Right ventricle myocardium inferior (tissue), 1 donor: ENCODE measurements around the gene GPR146. TPM values are rescaled to one million over a fixed set of nuclear protein-coding genes. Genes with fewer than 3 reads are reported as not detected.

ENCODE experiments used
- ATAC-seq: fragments of 200-7000 bp; cut with Tn5 transposase; one replicate; pipeline ENCODE4 v1.9.1; 2020; ENCODE audit warnings: mild to moderate bottlenecking, moderate library complexity
- DNase-seq: peaks from one replicate; pipeline ENCODE4 v3.0.0; 2021; ENCODE audit errors: missing footprints
- intact Hi-C: fragments of 100-400 bp; cut with DNase I; formaldehyde crosslinking; loops from one replicate; pipeline ENCODE4 v1.11.0; 2022
- total RNA-seq: library from RNA; stranded (reverse); fragmentation: NEBNext Ultra II Directional; extraction: Animal tissue kit (Norgen Biotek cat#: 25700); gene quantifications from one replicate; pipeline ENCODE4 v1.2.1, GENCODE V29; 2021
- donor health status: DM: no; HTN: yes; CAD: no; lungs with severe emphysema.

Gene GPR146
- total RNA-seq, 1 donor from 2014 or later: 30.6 TPM

GRCh38 chr7:1009747-1010146, 34.6 kb upstream of the GPR146 start:
- ATAC-seq (no peak), DNase-seq (no peak)
- intact Hi-C loops: no loop called here

DNA sequence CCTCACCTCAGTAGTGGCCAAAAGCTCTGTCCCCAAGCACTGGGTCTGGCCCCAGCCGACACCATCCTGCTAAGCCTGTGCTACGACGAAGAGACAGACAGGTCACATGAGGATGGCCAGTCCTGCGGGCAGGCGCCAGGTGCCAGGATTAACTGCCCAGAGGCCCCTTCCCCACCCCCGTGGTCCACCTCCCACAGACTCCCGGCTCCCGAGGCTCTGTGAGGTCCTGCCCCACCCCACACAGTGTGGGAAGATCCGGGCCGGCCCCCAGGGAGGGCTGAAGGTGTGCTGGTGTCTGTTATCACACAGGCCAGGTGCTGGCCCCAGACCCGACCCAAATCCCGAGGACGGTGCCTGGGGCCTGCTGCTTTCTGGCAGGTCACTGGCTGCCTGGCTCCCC, 34.1 kb upstream of the GPR146 start:
- no peak for ATAC-seq
- DNase-seq: no peak
- intact Hi-C loops: no loop called here

DNA sequence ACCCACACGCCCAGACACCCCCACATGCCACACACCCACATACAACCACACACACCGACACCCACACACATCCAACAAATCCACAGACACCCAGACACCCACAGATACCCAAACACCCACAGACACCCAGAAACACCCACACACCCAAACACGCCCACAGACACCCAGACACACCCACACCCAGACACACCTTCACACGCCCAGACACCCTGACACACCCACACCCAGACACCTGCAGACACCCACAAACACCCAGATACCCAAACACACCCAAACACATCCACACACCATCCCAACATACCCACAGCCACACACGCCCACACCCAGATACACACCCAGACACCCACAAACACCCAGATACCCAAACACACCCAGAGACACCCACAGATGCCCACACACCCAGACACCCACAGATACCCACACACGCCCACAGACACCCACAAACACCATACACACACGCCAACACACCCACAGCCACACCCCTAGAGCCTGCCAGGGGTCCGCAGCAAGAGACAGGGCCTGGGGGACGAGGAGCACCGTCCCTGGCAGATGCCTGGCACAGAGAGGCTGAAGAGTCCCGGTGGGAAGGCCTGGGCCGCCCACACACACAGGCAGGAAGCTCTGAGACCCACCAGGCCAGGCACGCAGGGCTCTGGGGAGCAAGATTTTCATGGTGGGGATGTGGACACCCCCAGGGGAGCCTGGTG, 32.9 kb upstream of the GPR146 start:
- intact Hi-C loops: no loop called here
- ATAC-seq: no peak
- no peak for DNase-seq

GRCh38 chr7:1012004-1012715, 32.2 kb upstream of the GPR146 start:
- DNase-seq (no peak), ATAC-seq (peak; percentile 12)
- intact Hi-C loops: no loop called here

GRCh38 chr7:1012716-1013095, 31.6 kb upstream of the GPR146 start:
- ATAC-seq: no peak
- intact Hi-C loops: no loop called here

DNA sequence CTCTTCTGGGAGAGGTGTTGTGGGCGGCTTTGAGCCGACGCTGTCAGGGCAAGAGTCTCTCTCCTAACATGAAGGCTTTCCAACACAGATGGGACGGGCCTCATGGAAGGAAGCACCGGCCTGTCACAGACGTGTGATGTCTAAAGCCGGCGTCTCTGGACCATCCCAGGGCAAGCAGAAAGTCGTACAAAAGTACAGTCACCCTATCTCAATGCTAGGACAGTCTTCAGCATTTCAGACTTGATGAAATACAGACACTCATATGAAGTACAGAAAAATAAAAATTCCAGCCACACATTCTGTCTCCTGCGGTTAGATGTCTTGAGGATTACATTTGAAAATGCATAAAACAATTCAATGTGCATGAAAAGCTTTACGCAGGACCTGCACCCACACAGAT, 30.8 kb upstream of the GPR146 start:
- intact Hi-C loops: no loop called here
- DNase-seq: peak; percentile 1

More at GRCh38 chr7:1012716-1013095, 31.6 kb upstream of the GPR146 start:
- DNase-seq: no peak

GRCh38 chr7:1014681-1015080, 29.7 kb upstream of the GPR146 start:
- intact Hi-C loops: no loop called here
- ATAC-seq (no peak), DNase-seq (peak; percentile 57)

More for the DNA sequence above, 30.8 kb upstream of the GPR146 start:
- ATAC-seq: no peak

DNA sequence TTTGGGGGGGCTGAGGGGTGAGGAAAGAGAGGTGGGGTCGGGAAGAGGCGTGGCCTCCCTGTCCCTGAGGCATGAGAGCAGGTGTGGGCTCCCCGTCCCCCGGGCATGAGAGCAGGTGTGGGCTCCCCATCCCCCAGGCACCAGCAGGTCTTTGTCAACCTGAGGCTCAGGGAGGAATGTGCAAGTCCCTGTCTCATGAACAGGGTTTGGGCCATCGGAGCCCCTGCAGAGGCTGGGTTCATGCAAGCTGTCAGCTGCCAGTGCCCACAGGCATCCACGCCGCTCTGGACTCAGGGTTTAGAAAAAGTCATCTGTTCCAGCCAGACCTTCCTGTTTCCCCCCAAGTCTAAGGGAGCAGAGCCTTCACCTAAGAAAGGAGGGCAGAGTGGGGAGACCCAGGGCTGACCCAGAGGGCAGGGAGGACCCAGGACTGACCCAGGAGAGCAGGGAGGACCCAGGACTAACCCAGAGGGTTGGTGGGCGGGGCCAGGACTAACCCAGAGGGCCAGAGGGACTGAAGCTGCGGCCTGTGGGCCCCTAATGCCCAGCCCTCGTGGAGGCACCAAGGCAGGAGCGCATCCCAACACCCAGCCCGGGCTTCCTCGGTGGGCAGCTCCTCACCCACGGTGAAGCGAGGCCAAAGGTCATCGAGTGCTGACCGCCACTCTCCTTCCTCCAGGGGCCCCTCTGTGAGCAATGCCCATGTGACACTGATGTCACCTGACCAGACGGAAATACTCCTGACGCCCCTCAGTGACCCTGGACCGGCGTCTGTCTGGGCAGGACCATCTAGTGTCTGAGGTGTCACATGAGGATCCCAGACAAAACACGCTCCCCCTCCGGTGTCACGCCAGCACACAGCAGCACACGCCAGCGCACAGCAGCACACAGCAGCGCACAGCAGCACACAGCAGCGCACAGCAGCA, 28.9 kb upstream of the GPR146 start:
- intact Hi-C loops: no loop called here
- ATAC-seq: no peak
- peak; percentile 55 for DNase-seq

GRCh38 chr7:1016577-1017531, 27.5 kb upstream of the GPR146 start:
- ATAC-seq: no peak
- DNase-seq: peak; percentile 22
- intact Hi-C loops: no loop called here

- DNase-seq: peak; percentile 64
- intact Hi-C loops: no loop called here
- no peak for ATAC-seq
These were observed 26.6 kb upstream of the GPR146 start for GRCh38 chr7:1017586-1018333.

DNA sequence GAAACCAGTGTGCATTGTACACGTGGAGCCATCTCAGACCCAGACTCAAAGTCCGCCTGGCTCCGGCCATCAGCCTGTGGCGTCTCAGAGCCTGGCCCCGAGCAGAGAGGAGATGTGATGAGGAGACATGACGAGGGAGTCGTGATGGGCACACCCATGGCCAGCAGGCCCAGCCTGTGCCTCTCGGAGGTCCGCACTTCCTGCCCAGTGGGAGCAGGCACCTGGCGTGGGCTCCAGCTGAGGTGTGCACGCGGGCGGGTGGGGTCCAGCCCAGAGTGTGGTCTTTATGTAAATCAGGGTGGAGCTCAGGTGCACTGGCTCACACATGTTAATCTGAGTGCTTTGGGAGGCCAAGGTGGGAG, 26.0 kb upstream of the GPR146 start:
- intact Hi-C loops: no loop called here
- DNase-seq: peak; percentile 61
- no peak for ATAC-seq

- no peak for ATAC-seq
- peak; percentile 61 for DNase-seq
- intact Hi-C loops: no loop called here
These were observed 25.0 kb upstream of the GPR146 start for GRCh38 chr7:1019255-1019785.

- no peak for ATAC-seq
- intact Hi-C loops: no loop called here
- peak; percentile 65 for DNase-seq
These were observed 24.3 kb upstream of the GPR146 start for GRCh38 chr7:1019789-1020610.

GRCh38 chr7:1020849-1021251, 23.5 kb upstream of the GPR146 start:
- DNase-seq (peak; percentile 37), ATAC-seq (no peak)
- intact Hi-C loops: no loop called here

DNA sequence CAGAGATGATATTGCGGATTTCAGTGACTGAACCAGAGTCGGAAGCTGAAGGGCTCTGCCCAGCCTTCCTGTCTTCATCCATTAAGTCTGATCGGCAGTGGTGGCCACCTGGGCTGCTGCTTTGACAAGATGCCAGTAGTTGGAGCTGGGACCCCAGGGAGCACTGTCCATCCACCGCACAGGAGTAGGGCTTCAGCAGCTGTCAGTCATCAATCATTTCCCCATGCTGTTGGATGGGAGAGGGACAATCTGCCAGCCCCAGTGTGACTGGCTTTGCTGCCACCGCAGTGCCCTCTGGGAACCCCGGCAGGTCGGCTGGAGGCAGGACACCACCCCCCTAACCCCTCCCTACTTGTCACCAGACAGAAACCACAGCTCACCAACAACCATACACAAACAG, 23.0 kb upstream of the GPR146 start:
- intact Hi-C loops: no loop called here
- peak; percentile 58 for DNase-seq
- ATAC-seq: no peak

GRCh38 chr7:1021931-1022330, 22.4 kb upstream of the GPR146 start:
- DNase-seq (peak; percentile 62), ATAC-seq (no peak)
- intact Hi-C loops: no loop called here

DNA sequence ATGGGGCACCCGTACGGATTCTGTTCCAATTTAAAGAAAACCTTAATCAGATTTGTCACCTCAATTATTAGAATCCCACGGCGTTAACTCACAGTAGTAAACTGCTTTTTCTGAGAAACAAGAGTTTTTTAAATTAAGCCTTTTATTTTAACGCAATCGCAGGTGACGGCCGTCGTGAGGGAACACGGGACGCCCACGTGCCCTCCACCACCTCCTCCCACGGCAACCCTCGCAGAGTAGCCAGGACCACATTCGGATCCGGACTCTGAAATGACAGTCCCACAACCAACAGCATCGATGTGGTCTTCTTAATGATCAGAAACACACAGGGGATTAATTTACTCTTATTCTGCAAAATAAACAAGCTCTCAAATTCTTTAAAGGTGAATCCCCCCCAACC, 22.0 kb upstream of the GPR146 start:
- intact Hi-C loops: no loop called here
- DNase-seq (no peak), ATAC-seq (no peak)
